GM18526 (cell line): ENCODE measurements around the gene TRAPPC12.

Source experiments
- POLR2A ChIP-seq: IDR thresholded peaks from 3 replicates; pipeline ENCODE4 v1.6.1; 2011; ENCODE audit not compliant: insufficient read length; ENCODE audit errors: extremely low read depth

The TRAPPC12 gene

GRCh38 chr2:3432693-3433338 lies 53.3 kb downstream of the TRAPPC12 start:
- TF ChIP-seq POLR2A: no peak

DNA sequence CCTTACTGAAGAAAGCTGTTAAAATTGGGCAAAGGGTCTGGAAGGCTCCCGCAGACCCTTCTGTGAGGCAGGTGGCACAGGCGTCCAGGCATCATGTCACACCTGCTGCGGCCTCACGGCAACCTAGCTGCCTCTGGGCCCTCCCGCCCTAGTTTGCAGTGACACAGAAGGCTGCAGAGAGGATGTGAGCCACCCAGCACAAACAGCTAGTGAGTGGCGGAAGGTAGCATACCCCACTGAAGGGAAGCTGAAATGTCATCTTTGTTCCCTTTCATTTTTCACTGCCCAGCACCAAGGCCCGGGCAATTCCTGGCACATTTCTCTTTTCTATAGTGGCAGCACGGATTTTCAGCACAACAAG lies 53.8 kb downstream of the TRAPPC12 start:
- no peak for TF ChIP-seq POLR2A

GRCh38 chr2:3433776-3434400 lies 54.4 kb downstream of the TRAPPC12 start:
- TF ChIP-seq POLR2A: no peak

GRCh38 chr2:3434654-3435053 lies 55.2 kb downstream of the TRAPPC12 start:
- no peak for TF ChIP-seq POLR2A

GRCh38 chr2:3435445-3435844 lies 56.0 kb downstream of the TRAPPC12 start:
- TF ChIP-seq POLR2A: no peak

DNA sequence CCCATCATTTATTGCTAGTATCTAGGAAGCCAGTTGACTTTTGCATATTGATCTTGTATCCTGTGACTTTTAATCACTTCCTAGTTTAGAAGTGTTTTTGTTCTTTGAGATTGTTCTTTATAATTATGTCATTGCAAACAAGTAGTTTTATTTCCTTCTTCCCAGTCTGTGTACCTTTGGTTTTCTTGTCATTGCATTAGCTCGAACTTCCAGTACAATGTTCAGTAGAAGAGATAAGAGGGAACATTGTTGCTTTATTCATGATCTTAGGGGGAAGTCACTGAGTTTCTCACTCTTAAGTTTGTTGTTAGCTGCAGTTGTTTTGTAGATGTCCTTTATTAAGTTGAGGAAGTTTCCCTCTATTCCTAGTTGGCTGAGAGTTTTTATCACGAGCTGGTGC lies 61.0 kb downstream of the TRAPPC12 start:
- no peak for TF ChIP-seq POLR2A

GRCh38 chr2:3441465-3441864 lies 62.0 kb downstream of the TRAPPC12 start:
- TF ChIP-seq POLR2A: no peak

GRCh38 chr2:3442185-3442584 lies 62.7 kb downstream of the TRAPPC12 start:
- no peak for TF ChIP-seq POLR2A

DNA sequence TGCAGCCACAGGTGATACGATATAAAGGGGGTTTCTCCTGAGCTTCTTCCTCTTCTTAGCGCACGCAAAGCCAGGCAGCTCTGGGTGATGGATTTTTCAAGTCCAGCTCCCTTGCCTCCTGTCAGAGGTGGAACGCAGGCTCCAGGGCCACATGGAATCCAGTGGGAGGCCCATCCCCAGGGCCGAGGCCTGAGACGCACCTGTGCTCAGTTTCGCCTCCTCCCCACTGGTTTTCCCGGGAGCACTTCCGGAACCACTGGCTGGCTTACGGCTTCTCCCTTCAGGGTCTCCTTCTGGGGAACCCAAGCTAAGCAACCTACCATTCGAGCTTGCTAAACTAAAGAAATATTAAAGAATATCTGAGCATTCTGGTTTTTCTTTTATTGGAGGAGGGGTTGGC lies 63.6 kb downstream of the TRAPPC12 start:
- TF ChIP-seq POLR2A: no peak

DNA sequence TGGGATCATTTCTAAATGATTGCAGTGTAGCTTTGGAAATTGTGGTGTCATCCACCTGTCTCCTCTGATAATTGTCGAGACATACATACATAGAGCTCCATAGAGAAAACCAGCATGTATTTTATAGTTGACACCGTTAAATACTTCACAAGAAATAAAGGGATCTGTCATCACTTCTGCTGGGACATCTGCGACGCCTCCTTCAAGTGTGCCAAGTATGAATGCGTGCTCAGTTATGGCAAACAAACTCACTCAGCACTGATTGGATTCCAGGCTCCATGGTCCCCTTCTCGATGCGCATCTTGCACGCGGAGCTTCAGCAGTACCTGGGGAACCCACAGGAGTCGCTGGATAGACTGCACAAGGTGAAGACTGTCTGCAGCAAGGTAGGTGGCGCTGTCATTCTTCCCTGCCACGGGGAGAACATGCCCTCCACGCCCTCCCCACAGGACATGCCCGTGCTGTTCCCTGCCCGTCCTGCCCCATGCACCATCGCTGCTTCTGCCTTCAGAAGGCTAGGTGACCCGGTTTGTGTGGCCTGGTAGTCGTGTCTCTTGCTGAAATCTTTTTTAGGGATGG lies 64.1 kb downstream of the TRAPPC12 start:
- TF ChIP-seq POLR2A: no peak

- no peak for TF ChIP-seq POLR2A
These were observed 66.4 kb downstream of the TRAPPC12 start for GRCh38 chr2:3445891-3446290.

DNA sequence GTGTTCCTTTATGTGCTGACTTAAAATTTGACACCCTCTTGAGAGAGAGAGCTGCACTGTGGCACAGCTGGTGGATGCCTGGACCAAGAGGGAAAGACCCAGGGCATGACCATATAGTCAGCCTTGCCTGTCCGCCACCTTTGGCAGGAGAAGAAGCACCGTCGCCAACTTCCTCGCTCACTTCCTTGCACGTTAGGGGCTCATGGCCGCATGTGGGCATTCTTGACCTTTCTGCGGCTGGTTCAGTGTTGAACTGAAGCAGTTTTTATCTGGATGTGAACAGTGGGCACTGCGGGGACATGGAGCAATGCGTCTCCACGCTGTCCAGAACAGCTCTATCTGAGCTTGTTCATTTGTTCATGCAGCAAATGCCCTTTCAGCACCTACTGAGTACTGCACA lies 66.9 kb downstream of the TRAPPC12 start:
- TF ChIP-seq POLR2A: no peak

- TF ChIP-seq POLR2A: no peak
These were observed 68.4 kb downstream of the TRAPPC12 start for GRCh38 chr2:3447789-3448317.

DNA sequence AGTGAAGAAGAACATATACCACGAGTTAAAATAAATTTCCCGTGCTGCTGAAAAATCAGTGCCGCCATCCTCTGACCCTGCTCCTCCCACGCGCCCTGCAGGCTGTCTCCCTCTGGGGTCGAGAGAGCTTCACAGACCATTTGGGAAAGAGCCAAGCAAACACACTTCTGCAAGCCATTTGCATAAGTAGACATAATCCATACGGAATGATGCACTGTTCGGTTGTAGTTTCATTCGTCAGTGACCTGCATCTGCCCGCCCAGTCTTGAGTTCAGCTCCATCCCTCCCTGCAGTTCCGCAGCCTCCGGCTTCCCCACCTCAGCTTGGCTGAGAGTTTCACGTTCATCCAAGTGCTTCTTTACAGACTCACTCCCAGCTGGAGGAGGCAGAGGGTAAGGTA lies 69.6 kb downstream of the TRAPPC12 start:
- TF ChIP-seq POLR2A: no peak

DNA sequence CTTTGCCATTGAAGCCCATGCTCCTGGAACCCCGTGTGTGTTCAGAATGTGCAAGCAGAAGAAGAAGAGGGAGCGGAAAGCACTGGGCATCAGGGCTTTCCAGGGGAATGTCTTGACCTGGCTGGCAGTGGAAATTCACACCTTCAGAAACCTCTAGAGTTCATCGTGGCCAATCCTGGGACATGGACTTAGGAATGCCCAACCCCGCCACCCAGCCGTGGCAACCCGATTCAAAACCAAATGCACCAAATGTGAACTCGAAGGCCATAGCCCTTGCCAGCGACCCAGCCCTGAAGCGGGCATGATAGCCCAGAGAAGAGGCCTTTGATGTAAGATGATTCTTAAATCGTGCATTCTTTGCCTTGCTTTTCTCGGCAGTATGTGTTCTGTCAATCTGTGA lies 70.4 kb downstream of the TRAPPC12 start:
- no peak for TF ChIP-seq POLR2A

DNA sequence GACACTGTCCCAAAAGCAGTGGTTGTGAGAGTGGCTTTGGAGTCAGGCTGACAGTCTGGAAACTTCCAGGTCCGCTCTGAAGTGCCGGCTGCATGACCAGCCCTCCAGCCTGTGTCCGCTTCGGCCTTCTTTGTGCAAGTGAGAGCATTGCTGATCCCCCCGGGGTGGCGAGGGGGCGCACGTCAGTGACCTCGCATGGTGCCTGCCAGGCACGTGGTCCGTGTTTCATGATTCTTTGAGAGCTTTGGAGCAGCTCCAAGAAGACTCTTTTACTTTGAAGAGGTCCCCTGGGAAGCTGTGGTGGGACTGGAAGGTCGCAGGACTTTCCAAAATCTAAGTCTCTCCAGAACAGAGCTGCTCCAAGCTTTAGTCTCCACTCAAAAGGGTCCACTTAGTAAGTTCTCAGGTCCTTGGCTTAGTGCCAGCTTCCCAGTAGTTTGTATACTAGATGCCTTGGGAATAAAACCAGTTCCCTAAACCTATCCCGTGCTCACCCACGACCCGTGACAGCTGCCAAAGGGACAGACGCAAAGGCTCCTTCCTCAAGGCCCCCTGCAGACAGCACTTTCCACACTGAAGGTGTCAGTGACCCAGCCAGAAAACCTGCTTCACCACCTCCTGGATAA lies 71.0 kb downstream of the TRAPPC12 start:
- TF ChIP-seq POLR2A: no peak
